ENCODE results near the gene CLSTN2.

CLSTN2 gene

DNA sequence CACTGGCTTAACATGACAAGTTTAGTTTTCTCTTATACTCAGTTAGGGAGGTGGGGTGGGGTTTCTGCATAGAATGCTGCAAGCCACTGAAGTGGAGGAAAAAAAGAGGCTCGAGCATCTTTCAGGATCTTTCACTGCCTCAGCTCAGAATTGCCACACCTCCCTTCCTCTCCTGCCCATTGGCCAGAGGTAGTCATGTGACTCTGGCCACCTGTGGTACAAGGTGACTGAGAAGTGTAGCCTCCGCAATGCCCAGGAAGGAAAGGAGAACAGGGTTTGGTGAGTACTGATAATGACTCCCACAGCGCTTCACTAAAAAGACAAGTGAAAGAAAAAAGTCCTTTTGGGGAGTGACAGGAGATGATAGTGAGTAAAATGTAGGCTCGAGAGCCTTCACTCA, 618.6 kb downstream of the CLSTN2 start:
- Histone ChIP-seq H3K4me1 (ENCODE audit: control insufficient read depth, low read length) (no peaks in the 10 kb centered on the region), H3K27ac (ENCODE audit: low read depth, low read length) (no peak overlapping the region), H3K4me3 (ENCODE audit: low read length) (no peak overlapping the region)

GRCh38 chr3:140555666-140556065, 620.7 kb downstream of the CLSTN2 start:
- H3K4me3 ChIP-seq (ENCODE audit: low read length), result no peak overlapping the region
- H3K36me3 ChIP-seq (ENCODE audit: control insufficient read depth, low read length), result no peaks in the 10 kb centered on the region
- no peaks in the 10 kb centered on the region for H3K9me2 ChIP-seq (replicated peaks; ENCODE audit: control insufficient read depth, low read length)
- TF ChIP-seq EZH2phosphoT487 (IDR thresholded peaks at IDR 0.05; ENCODE audit: borderline replicate concordance, low read length) (no peak), CTCF (IDR thresholded peaks at IDR 0.05; ENCODE audit: low read depth, low read length, poor library complexity, severe bottlenecking) (no peak)
- H3K27me3 ChIP-seq (ENCODE audit: control insufficient read depth, low read length), result no peaks in the 10 kb centered on the region
- no peaks in the 10 kb centered on the region for H3K4me1 ChIP-seq (ENCODE audit: control insufficient read depth, low read length)
- H3F3A ChIP-seq (ENCODE audit: control insufficient read depth, insufficient read depth), result no peaks in the 10 kb centered on the region
- H3K27ac ChIP-seq (ENCODE audit: low read depth, low read length), result no peak overlapping the region
- no peaks in the 10 kb centered on the region for H3K79me2 ChIP-seq (ENCODE audit: control insufficient read depth, low read length)
- H3K9me3 ChIP-seq (ENCODE audit: control insufficient read depth, insufficient read depth, low read length), result no peaks in the 10 kb centered on the region
- H3K4me2 ChIP-seq (ENCODE audit: low read length), result no peak overlapping the region
- H4K20me1 ChIP-seq (ENCODE audit: control insufficient read depth, insufficient read depth, low read depth, low read length), result no peaks in the 10 kb centered on the region

More for the DNA sequence above, 618.6 kb downstream of the CLSTN2 start:
- no peaks in the 10 kb centered on the region for H3K9me3 ChIP-seq (ENCODE audit: control insufficient read depth, insufficient read depth, low read length)
- H4K20me1 ChIP-seq (ENCODE audit: control insufficient read depth, insufficient read depth, low read depth, low read length), result no peaks in the 10 kb centered on the region
- TF ChIP-seq CTCF (IDR thresholded peaks at IDR 0.05; ENCODE audit: low read depth, low read length, poor library complexity, severe bottlenecking) (no peak), EZH2phosphoT487 (IDR thresholded peaks at IDR 0.05; ENCODE audit: borderline replicate concordance, low read length) (no peak)
- no peaks in the 10 kb centered on the region for H3K36me3 ChIP-seq (ENCODE audit: control insufficient read depth, low read length)
- no peak overlapping the region for H3K4me2 ChIP-seq (ENCODE audit: low read length)
- H3K9me2 ChIP-seq (replicated peaks; ENCODE audit: control insufficient read depth, low read length), result no peaks in the 10 kb centered on the region
- no peaks in the 10 kb centered on the region for H3F3A ChIP-seq (ENCODE audit: control insufficient read depth, insufficient read depth)
- H3K79me2 ChIP-seq (ENCODE audit: control insufficient read depth, low read length), result no peaks in the 10 kb centered on the region
- no peaks in the 10 kb centered on the region for H3K27me3 ChIP-seq (ENCODE audit: control insufficient read depth, low read length)

DNA sequence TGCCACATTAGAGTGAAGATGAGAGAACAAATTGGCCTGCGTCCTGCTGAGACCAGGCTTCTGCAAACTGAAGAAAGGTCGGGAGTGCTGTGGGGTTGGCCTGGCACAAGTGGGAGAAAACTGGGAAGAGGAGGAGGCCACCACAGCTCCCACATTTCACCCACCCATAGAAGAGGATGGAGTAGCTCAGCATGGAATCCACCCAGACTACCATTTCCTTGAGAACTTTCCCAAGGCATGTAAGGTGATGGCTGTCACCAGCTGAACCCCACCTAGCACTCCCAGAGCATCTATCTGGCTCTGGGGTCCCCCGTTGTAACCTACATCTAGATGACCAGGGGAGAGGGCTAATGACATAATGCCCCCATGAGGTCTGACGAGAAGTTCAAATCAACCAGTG, 622.5 kb downstream of the CLSTN2 start:
- Histone ChIP-seq H3K27me3 (ENCODE audit: control insufficient read depth, low read length) (no peaks in the 10 kb centered on the region), H3K79me2 (ENCODE audit: control insufficient read depth, low read length) (no peaks in the 10 kb centered on the region), H4K20me1 (ENCODE audit: control insufficient read depth, insufficient read depth, low read depth, low read length) (no peaks in the 10 kb centered on the region), H3K9me3 (ENCODE audit: control insufficient read depth, insufficient read depth, low read length) (no peaks in the 10 kb centered on the region), H3K4me2 (ENCODE audit: low read length) (no peak overlapping the region), H3K4me3 (ENCODE audit: low read length) (no peak overlapping the region), H3K9me2 (replicated peaks; ENCODE audit: control insufficient read depth, low read length) (no peaks in the 10 kb centered on the region), H3F3A (ENCODE audit: control insufficient read depth, insufficient read depth) (no peaks in the 10 kb centered on the region), H3K27ac (ENCODE audit: low read depth, low read length) (no peak overlapping the region), H3K36me3 (ENCODE audit: control insufficient read depth, low read length) (no peaks in the 10 kb centered on the region), H3K4me1 (ENCODE audit: control insufficient read depth, low read length) (no peaks in the 10 kb centered on the region)
- no peak for TF ChIP-seq EZH2phosphoT487 (IDR thresholded peaks at IDR 0.05; ENCODE audit: borderline replicate concordance, low read length)
- no peak for TF ChIP-seq CTCF (IDR thresholded peaks at IDR 0.05; ENCODE audit: low read depth, low read length, poor library complexity, severe bottlenecking)

DNA sequence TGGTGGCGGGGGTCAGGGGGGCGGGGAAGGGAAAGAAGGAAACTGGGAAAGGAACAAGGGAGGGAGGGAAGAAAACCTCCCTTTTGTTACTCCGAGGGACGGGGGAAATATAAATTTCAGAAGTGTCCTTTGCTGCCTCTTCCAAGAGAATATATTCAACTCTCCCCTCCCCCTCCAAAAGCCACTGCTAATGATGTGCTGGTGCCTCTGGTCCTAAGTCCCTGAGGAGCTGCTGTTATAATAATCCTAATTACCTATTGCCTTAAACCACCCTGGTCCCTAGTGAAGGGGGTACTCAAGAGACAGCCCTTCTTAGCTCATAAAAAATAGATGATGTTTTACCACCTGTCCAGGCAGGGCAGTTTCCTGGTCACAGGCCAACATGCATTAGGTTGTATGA, 624.6 kb downstream of the CLSTN2 start:
- Histone ChIP-seq H3K79me2 (ENCODE audit: control insufficient read depth, low read length) (no peaks in the 10 kb centered on the region), H3K9me2 (replicated peaks; ENCODE audit: control insufficient read depth, low read length) (no peaks in the 10 kb centered on the region), H3K27ac (ENCODE audit: low read depth, low read length) (no peak overlapping the region), H4K20me1 (ENCODE audit: control insufficient read depth, insufficient read depth, low read depth, low read length) (no peaks in the 10 kb centered on the region), H3K4me1 (ENCODE audit: control insufficient read depth, low read length) (no peaks in the 10 kb centered on the region), H3K36me3 (ENCODE audit: control insufficient read depth, low read length) (no peaks in the 10 kb centered on the region), H3F3A (ENCODE audit: control insufficient read depth, insufficient read depth) (no peaks in the 10 kb centered on the region), H3K4me2 (ENCODE audit: low read length) (no peak overlapping the region), H3K27me3 (ENCODE audit: control insufficient read depth, low read length) (no peaks in the 10 kb centered on the region), H3K9me3 (ENCODE audit: control insufficient read depth, insufficient read depth, low read length) (no peaks in the 10 kb centered on the region), H3K4me3 (ENCODE audit: low read length) (no peak overlapping the region)
- TF ChIP-seq CTCF (IDR thresholded peaks at IDR 0.05; ENCODE audit: low read depth, low read length, poor library complexity, severe bottlenecking) (no peak), EZH2phosphoT487 (IDR thresholded peaks at IDR 0.05; ENCODE audit: borderline replicate concordance, low read length) (no peak)

All from DOHH2 (cell line).